Adrenal gland (tissue), 12 donors: ENCODE data around the gene SLCO2A1. TPM values are rescaled to one million over a fixed set of nuclear protein-coding genes. Genes with fewer than 3 reads are reported as not detected.

Experiments
- DNase-seq, 7 donors: peaks; one replicate each; pipeline ENCODE4 v3.0.0-alpha.2; 2019 to 2020
- H3K27ac ChIP-seq, 5 donors: fragments of 200-600 bp; sonication (generic) in 4 of 5; 1 replicate in 3 of 5; 2 replicates in 2 of 5; pipeline versions ENCODE4 v1.5.1 to v1.8.0; 2016 to 2020; ENCODE audit warnings: mild to moderate bottlenecking in 1 of 5
- H3K27me3 ChIP-seq: fragments of 200-600 bp; 2 replicates; pipeline ENCODE4 v1.8.0; 2021
- H3K36me3 ChIP-seq, 2 donors: fragments of 200-600 bp; replicated peaks in 1 of 2; 1 replicate in 1 of 2; 2 replicates in 1 of 2; pipeline versions ENCODE4 v1.5.1 to v1.8.0; 2018 to 2022
- H3K4me1 ChIP-seq, 2 donors: fragments of 200-600 bp; replicated peaks in 1 of 2; 1 replicate in 1 of 2; 2 replicates in 1 of 2; pipeline versions ENCODE4 v1.5.1 to v1.8.0; 2018 to 2021
- H3K4me3 ChIP-seq, 4 donors: fragments of 200-600 bp; sonication (generic) in 3 of 4; one replicate each; pipeline ENCODE4 v1.5.1; 2016 to 2018
- H3K9me3 ChIP-seq, 3 donors: fragments of 200-600 bp; sonication (generic) in 1 of 3; replicated peaks in 1 of 3; 1 replicate in 2 of 3; 2 replicates in 1 of 3; pipeline versions ENCODE4 v1.5.1 to v1.8.0; 2016 to 2021
- POLR2A ChIP-seq, 2 donors: fragments of 450-650 bp; IDR thresholded peaks; one replicate each; pipeline ENCODE4 v1.6.1; 2017; ENCODE audit warnings: antibody characterized with exemption in 2 of 2, mild to moderate bottlenecking in 2 of 2, moderate library complexity in 1 of 2
- WGBS, 4 donors: extraction: QIAGEN DNeasy Blood & Tissue Kit in 2 of 4; methylation state at CpG; one replicate each; pipeline versions ENCODE4 v1.1.5 to v1.1.7; 2013 to 2017; 5-methylcytosine and 5-hydroxymethylcytosine counted together
- intact Hi-C, 2 donors: fragments of 100-400 bp; cut with DNase I; formaldehyde crosslinking; loops; one replicate each; pipeline versions ENCODE4 v1.14.1 to v1.15.0; 2022 to 2023
- polyA plus RNA-seq, 3 donors: library from polyadenylated mRNA; stranded (reverse); fragments of 200-250 nt in 2 of 3; fragments of 350-450 nt in 1 of 3; fragmentation: Illumina TruSeq in 1 of 3; extraction: RNeasy Lipid Tissue Mini Kit (QIAGEN cat#74804) in 1 of 3; gene quantifications; one replicate each; pipeline ENCODE4 v1.2.3, GENCODE V29; 2013 to 2014
- total RNA-seq, 9 donors: library from RNA; depleted of rRNA in 4 of 9; stranded (reverse); fragments of >200 nt in 4 of 9; fragments of 120-200 nt in 1 of 9; fragmentation: NEBNext Ultra II Directional in 1 of 9; extraction: Animal tissue kit (Norgen Biotek cat#: 25700) in 1 of 9; gene quantifications; one replicate each; pipeline versions ENCODE4 v1.1.0 to v1.2.4, GENCODE V29; 2013 to 2023
- TF ChIP-seq, protein P1 (sequence below), 6 experiments: fragments of 450-650 bp in 4 of 6; fragments of 200-600 bp in 2 of 6; sonication (generic) in 1 of 6; IDR thresholded peaks; 1 replicate in 5 of 6; 2 replicates in 1 of 6; pipeline versions ENCODE4 v1.5.1 to v1.8.0; 2016 to 2021; ENCODE audit warnings: antibody characterized with exemption in 6 of 6, mild to moderate bottlenecking in 2 of 6, moderate library complexity in 1 of 6
- donor health status: healthy with polysubstance abuse.
- donor health status: Bipolar disorder and iron deficiency.
- donor health status: DM: yes; HTN: yes; CAD: no.
- donor health status: DM: no; HTN: no; CAD: no.
- donor health status: DM: no; HTN: no; CAD: no.
- donor health status: DM: yes; HTN: yes; CAD: no.

SLCO2A1 gene
- total and polyA plus RNA-seq, 12 donors, result 2.3 to 141 (median 29.5) TPM

DNA sequence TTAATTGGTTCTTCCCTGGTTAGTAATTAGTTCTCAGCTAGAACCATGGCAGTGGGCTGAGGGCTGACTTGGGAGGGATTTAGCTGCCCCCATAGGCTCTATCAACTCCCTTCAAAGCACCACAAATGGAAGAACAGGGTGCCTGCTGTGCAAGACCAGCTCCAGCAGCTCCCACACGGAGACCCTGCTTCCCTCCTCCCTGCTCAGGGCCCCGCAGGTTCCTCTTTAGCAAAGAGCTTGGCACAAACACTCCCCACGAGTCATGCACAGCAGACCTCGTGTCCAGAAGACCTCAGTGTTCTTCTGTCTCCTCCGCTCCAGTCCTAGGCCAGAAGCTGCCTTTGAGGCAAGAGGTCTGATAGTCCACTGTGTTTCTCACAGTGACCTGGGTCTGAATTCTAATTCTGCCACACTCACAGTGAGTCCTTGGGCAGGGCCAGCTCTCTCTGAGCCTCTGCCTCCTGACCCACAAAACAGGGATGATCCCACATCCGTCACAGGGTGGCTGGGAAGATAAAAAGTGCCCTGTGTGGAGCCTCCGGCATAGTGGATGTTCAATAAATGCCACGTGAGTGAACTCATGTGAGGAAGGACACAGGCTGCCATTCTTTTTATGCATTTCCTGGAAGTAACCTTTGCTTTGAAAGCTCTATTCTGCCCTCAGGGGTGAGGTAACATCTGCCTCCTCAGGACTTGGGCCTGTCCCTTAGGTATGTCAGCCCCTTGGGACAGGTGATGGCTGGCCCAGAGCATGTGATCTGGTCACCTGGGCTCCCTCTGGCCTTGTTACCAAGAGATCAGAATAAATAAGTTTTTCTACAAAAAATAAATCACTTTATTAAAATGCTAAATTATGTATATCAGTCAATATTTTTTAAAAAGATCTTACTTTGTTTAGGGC, 141.7 kb downstream of the SLCO2A1 start:
- Histone ChIP-seq H3K27me3 (no peaks in the 10 kb centered on the region), H3K9me3 (no peaks in the 10 kb centered on the region), H3K4me1 (no peaks in the 10 kb centered on the region), H3K27ac (peak overlapping the region in 1 of 5 donors; percentile 10), H3K4me3 (no peak overlapping the region), H3K36me3 (no peaks in the 10 kb centered on the region)
- 52 to 71% (median 54%) methylated on average over 4 to 8 of the region's 8 CpGs for WGBS, 4 donors
- intact Hi-C loops, result no loop called here
- no peak for DNase-seq
- TF ChIP-seq, protein P1, sequence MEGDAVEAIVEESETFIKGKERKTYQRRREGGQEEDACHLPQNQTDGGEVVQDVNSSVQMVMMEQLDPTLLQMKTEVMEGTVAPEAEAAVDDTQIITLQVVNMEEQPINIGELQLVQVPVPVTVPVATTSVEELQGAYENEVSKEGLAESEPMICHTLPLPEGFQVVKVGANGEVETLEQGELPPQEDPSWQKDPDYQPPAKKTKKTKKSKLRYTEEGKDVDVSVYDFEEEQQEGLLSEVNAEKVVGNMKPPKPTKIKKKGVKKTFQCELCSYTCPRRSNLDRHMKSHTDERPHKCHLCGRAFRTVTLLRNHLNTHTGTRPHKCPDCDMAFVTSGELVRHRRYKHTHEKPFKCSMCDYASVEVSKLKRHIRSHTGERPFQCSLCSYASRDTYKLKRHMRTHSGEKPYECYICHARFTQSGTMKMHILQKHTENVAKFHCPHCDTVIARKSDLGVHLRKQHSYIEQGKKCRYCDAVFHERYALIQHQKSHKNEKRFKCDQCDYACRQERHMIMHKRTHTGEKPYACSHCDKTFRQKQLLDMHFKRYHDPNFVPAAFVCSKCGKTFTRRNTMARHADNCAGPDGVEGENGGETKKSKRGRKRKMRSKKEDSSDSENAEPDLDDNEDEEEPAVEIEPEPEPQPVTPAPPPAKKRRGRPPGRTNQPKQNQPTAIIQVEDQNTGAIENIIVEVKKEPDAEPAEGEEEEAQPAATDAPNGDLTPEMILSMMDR (IDR thresholded peaks at IDR 0.05), result no peak
- TF ChIP-seq POLR2A (IDR thresholded peaks at IDR 0.05), result no peak

- intact Hi-C loops, result no loop called here
- no peak overlapping the region for H3K27ac ChIP-seq
- no peak for DNase-seq
- no peak overlapping the region for H3K4me3 ChIP-seq
- no peaks in the 10 kb centered on the region for H3K4me1 ChIP-seq
- no peaks in the 10 kb centered on the region for H3K9me3 ChIP-seq
- 67 to 89% (median 72%) methylated on average over 3 to 4 of the region's 4 CpGs for WGBS, 4 donors
- TF ChIP-seq, protein P1 (IDR thresholded peaks at IDR 0.05), result no peak
- no peak for TF ChIP-seq POLR2A (IDR thresholded peaks at IDR 0.05)
- H3K27me3 ChIP-seq, result no peaks in the 10 kb centered on the region
- H3K36me3 ChIP-seq, result no peaks in the 10 kb centered on the region
Measured at GRCh38 chr3:133887074-133887802, 142.5 kb downstream of the SLCO2A1 start.

DNA sequence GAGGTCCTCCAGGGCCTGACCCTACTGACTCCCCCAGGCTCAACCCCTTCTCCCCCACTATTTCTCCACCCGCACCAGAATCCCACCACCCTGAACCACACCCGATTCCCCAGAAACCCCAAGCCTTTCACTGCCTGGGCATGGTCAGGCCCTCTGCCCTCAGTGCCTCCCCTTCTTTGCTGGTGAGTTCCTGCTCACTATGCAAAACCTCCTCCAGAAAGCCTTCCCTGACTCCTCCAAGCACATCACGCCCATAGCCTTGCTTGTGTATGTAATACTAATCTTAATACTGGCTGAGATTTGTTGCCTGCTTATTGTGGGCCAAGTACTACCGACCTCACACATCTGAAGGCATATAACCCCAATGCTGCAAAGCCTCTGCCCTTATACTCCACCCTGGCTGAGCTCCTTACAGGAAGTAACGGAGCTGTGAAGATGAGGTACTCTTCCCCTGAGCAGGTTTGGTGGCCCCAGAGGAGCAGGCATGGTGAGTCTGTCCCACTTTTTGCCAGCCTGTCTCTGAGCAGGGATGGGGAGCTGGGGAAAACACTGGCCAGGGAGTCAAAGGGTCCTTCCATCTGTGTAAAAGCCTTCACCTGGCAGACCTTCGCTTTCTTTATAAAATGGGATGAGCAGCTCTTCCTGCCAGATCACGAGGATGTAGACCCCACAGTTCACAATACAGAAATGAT, 143.5 kb downstream of the SLCO2A1 start:
- H3K27me3 ChIP-seq, result no peaks in the 10 kb centered on the region
- DNase-seq, result no peak
- no peak overlapping the region for H3K27ac ChIP-seq
- no peak for TF ChIP-seq POLR2A (IDR thresholded peaks at IDR 0.05)
- TF ChIP-seq, protein P1 (IDR thresholded peaks at IDR 0.05), result no peak
- no peaks in the 10 kb centered on the region for H3K36me3 ChIP-seq
- intact Hi-C loops, result no loop called here
- WGBS, 4 donors, result 83 to 90% (median 85%) methylated on average over 5 to 7 of the region's 7 CpGs
- H3K4me3 ChIP-seq, result no peak overlapping the region
- H3K4me1 ChIP-seq, result no peaks in the 10 kb centered on the region
- no peaks in the 10 kb centered on the region for H3K9me3 ChIP-seq
